Thyroid gland (tissue), 4 donors: Measurements from ENCODE around the gene POLE2.

ENCODE experiments used
- CTCF ChIP-seq, 6 experiments: fragments of 200-600 bp in 3 of 6; fragments of 450-650 bp in 3 of 6; sonication (generic) in 3 of 6; IDR thresholded peaks; one replicate each; pipeline ENCODE4 v1.5.1; 2016 to 2019; ENCODE audit warnings: antibody characterized with exemption in 6 of 6, mild to moderate bottlenecking in 2 of 6, inconsistent platforms in 1 of 6, moderate library complexity in 1 of 6
- POLR2A ChIP-seq, 2 donors: fragments of 450-650 bp; IDR thresholded peaks; one replicate each; pipeline ENCODE4 v1.6.1; 2017; ENCODE audit warnings: antibody characterized with exemption in 2 of 2, mild to moderate bottlenecking in 2 of 2, moderate library complexity in 1 of 2

DNA sequence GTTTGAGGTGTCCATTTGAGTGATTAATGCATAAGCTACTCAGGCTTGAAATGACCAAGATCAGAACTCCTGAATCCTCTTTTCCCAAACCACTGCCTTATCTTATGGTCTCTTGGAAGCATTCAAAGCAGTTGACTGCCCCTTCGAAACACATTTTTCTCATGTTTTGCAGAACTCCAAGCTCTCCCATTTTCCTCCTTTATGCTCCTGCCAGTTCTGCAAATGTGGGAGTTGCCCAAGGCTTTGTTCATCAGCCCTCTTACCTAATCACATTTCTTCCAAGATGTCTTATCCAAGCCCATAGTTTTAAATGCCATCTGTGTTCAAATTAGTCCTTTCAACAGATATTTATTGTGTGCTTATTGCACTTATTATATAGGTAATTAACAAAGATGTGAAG is 51.1 kb downstream of the POLE2 start:
- TF ChIP-seq CTCF (IDR thresholded peaks at IDR 0.05) (no peak), POLR2A (IDR thresholded peaks at IDR 0.05) (no peak)
